HepG2 (cell line): ENCODE measurements around the gene FITM1. TPM values are rescaled to one million over a fixed set of nuclear protein-coding genes. Genes with fewer than 3 reads are reported as not detected.

Experiments used
- CEBPG ChIP-seq: IDR thresholded peaks from 2 replicates; pipeline ENCODE4 v1.6.1; 2016
- EEA1 ChIP-seq: sonication (generic); formaldehyde crosslinking; IDR thresholded peaks from 2 replicates; pipeline ENCODE4 v1.5.1; 2020; ENCODE audit warnings: mild to moderate bottlenecking, missing genetic modification reagents, borderline replicate concordance
- GATAD2A ChIP-seq: IDR thresholded peaks from 2 replicates; pipeline ENCODE4 v1.6.1; 2016
- MXD4 ChIP-seq: IDR thresholded peaks from 2 replicates; pipeline ENCODE4 v1.6.1; 2016; ENCODE audit warnings: mild to moderate bottlenecking, missing biosample characterization, missing genetic modification reagents
- PCBP1 ChIP-seq: fragments of 200-400 bp; formaldehyde crosslinking; IDR thresholded peaks from 2 replicates; pipeline ENCODE4 v1.6.1; 2017; ENCODE audit warnings: mild to moderate bottlenecking, low read depth, low read length, borderline replicate concordance
- REL ChIP-seq: sonication (generic); formaldehyde crosslinking; conservative IDR thresholded peaks from 2 replicates; pipeline ENCODE4 v1.8.0; 2022; ENCODE audit warnings: mild to moderate bottlenecking, missing genetic modification reagents, moderate library complexity
- RFX5 ChIP-seq: IDR thresholded peaks from 2 replicates; pipeline ENCODE4 v1.6.1; 2011; ENCODE audit warnings: low read depth, low read length, improper control_type of control experiment
- RXRB ChIP-seq: IDR thresholded peaks from 2 replicates; pipeline ENCODE4 v1.6.1; 2016; ENCODE audit warnings: borderline replicate concordance, missing genetic modification reagents, missing compliant biosample characterization
- SRSF9 ChIP-seq: fragments of 200-400 bp; formaldehyde crosslinking; IDR thresholded peaks from 2 replicates; pipeline ENCODE4 v1.6.1; 2018; ENCODE audit warnings: borderline replicate concordance, mild to moderate bottlenecking, low read depth, low read length; ENCODE audit not compliant: insufficient read depth, poor library complexity, severe bottlenecking
- TBX2 ChIP-seq: sonication (generic); formaldehyde crosslinking; IDR thresholded peaks from 2 replicates; pipeline ENCODE4 v1.5.0; 2020; ENCODE audit warnings: missing genetic modification reagents, mild to moderate bottlenecking, borderline replicate concordance
- XBP1 ChIP-seq: sonication (generic); formaldehyde crosslinking; IDR thresholded peaks from 2 replicates; pipeline ENCODE4 v1.5.0; 2020; ENCODE audit warnings: missing genetic modification reagents
- ZNF234 ChIP-seq: sonication (generic); formaldehyde crosslinking; conservative IDR thresholded peaks from 2 replicates; pipeline ENCODE4 v1.5.1; 2020; ENCODE audit warnings: mild to moderate bottlenecking, missing genetic modification reagents
- ZNF24 ChIP-seq: fragments of 450-650 bp; IDR thresholded peaks from 2 replicates; pipeline ENCODE4 v1.6.1; 2017; ENCODE audit warnings: antibody characterized with exemption, mild to moderate bottlenecking
- ZNF33B ChIP-seq: sonication (generic); formaldehyde crosslinking; IDR thresholded peaks from 2 replicates; pipeline ENCODE4 v1.5.1; 2020; ENCODE audit warnings: mild to moderate bottlenecking, missing genetic modification reagents
- ZNF432 ChIP-seq: sonication (generic); formaldehyde crosslinking; IDR thresholded peaks from 2 replicates; pipeline ENCODE4 v1.5.0; 2020; ENCODE audit warnings: missing genetic modification reagents, mild to moderate bottlenecking, borderline replicate concordance
- ZNF557 ChIP-seq: sonication (generic); formaldehyde crosslinking; IDR thresholded peaks from 2 replicates; pipeline ENCODE4 v1.4.0; 2020; ENCODE audit warnings: missing genetic modification reagents
- ZNF558 ChIP-seq: sonication (generic); formaldehyde crosslinking; IDR thresholded peaks from 2 replicates; pipeline ENCODE4 v1.9.0; 2022; ENCODE audit warnings: mild to moderate bottlenecking, missing genetic modification reagents, borderline replicate concordance
- ZNF737 ChIP-seq: sonication (generic); formaldehyde crosslinking; IDR thresholded peaks from 2 replicates; pipeline ENCODE4 v1.5.0; 2020; ENCODE audit warnings: missing genetic modification reagents, mild to moderate bottlenecking, borderline replicate concordance
- ZNF883 ChIP-seq: sonication (generic); formaldehyde crosslinking; IDR thresholded peaks from 2 replicates; pipeline ENCODE4 v1.5.1; 2020; ENCODE audit warnings: mild to moderate bottlenecking, missing genetic modification reagents; ENCODE audit errors: not compliant biosample characterization
- ZSCAN22 ChIP-seq: sonication (generic); formaldehyde crosslinking; IDR thresholded peaks from 2 replicates; pipeline ENCODE4 v1.4.0; 2020; ENCODE audit warnings: mild to moderate bottlenecking, missing genetic modification reagents
- polyA plus RNA-seq, 8 experiments: library from polyadenylated mRNA; depleted of rRNA in 3 of 8; stranded (reverse) in 7 of 8; unstranded in 1 of 8; fragments of >200 nt; fragmentation: Illumina TruSeq in 4 of 8; extraction: Trizol in 4 of 8; gene quantifications; 2 replicates each; pipeline versions ENCODE4 v1.2.1 to v1.2.3, GENCODE V29; 2011 to 2016; ENCODE audit warnings: low read depth in 4 of 8, missing spikeins in 1 of 8, mixed read lengths in 1 of 8; ENCODE audit not compliant: insufficient read depth in 1 of 8
- total RNA-seq, 5 experiments: library from RNA; depleted of rRNA; stranded (reverse); fragments of >200 nt; fragmentation: Illumina TruSeq; extraction: Trizol; gene quantifications; 2 replicates each; pipeline ENCODE4 v1.2.3, GENCODE V29; 2016; ENCODE audit warnings: low read depth in 1 of 5
- TF ChIP-seq, protein P1 (sequence below): sonication (generic); formaldehyde crosslinking; IDR thresholded peaks from 2 replicates; pipeline ENCODE4 v1.8.0; 2022; ENCODE audit warnings: missing genetic modification reagents, mild to moderate bottlenecking, inconsistent platforms, borderline replicate concordance
- TF ChIP-seq, protein P2 (sequence below): sonication (generic); formaldehyde crosslinking; IDR thresholded peaks from 2 replicates; pipeline ENCODE4 v1.4.0; 2020; ENCODE audit warnings: missing genetic modification reagents
- TF ChIP-seq, protein P3 (sequence below): sonication (generic); formaldehyde crosslinking; IDR thresholded peaks from 2 replicates; pipeline ENCODE4 v1.8.0; 2022; ENCODE audit warnings: missing genetic modification reagents, low read depth, mild to moderate bottlenecking, borderline replicate concordance
- TF ChIP-seq, protein P4 (sequence below): sonication (generic); formaldehyde crosslinking; IDR thresholded peaks from 2 replicates; pipeline ENCODE4 v1.8.1; 2023; ENCODE audit warnings: missing genetic modification reagents, inconsistent platforms, borderline replicate concordance
- TF ChIP-seq, protein P5 (sequence below): sonication (generic); formaldehyde crosslinking; IDR thresholded peaks from 2 replicates; pipeline ENCODE4 v1.4.0; 2020; ENCODE audit warnings: mild to moderate bottlenecking, low read depth, missing genetic modification reagents

The FITM1 gene
- total and polyA plus RNA-seq, 2 of the 13 experiments (the other 11 are each of a cell fraction or from before 2014, with no cell fraction given): 2.7 to 5.8 TPM

DNA sequence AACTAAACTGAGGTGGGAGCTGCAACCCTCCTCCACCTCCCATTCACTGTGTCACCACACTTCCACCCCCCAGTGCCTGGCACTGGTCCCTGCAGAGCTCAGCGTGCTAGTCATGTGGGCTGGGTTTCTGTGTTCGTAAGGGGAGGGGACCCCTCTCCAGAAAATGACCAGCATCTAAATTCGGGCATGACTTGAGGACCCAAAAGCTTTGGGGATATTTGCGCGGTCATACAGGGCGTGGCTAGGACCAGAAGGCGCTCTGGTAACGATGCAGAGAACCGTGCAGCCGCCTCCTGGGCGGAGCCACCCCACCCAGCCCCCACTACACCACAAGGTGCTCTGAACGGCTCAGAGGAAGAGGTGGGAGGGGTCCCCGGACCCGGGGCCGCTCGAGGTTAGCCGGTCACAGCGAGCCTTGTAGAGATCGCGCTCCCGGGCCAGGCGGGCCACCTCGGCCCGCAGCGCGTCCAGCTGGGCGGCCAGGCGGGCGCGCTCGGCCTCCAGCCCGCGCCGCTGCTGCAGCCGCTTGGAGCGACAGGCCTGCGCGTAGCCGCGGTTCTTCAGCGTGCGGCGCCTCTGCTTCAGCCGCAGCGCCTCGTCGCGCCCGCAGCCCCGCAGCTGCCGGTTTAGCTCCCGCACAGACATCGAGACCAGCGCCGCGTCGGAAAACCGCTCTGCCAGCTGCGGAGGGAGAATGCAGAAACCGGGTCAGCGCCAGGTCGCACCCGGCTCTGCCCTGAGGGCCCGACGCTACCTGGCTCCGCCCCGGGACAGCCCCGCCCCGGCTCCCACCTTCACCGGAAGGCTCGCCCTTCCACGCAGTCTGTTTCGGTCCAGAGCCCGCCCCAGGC lies 49.3 kb upstream of the FITM1 start (continued):
- TF ChIP-seq, protein P1, sequence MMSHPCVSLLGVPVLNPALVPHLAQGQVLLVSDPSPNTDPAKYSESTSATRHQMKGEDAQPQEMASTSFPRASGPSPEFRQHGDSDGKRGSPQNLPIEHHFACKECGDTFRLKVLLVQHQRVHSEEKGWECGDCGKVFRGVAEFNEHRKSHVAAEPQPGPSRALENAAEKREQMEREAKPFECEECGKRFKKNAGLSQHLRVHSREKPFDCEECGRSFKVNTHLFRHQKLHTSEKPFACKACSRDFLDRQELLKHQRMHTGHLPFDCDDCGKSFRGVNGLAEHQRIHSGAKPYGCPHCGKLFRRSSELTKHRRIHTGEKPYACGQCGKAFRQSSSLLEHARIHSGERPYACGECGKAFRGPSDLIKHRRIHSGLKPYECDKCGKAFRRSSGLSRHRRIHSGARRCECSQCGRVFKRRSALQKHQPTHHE (CRISPR knock-in tag): no peak
- TF ChIP-seq ZNF24: no peak
- TF ChIP-seq MXD4 (CRISPR knock-in tag): peak; percentile 46; the same call in 1 of the 2 replicates
- TF ChIP-seq, protein P2, sequence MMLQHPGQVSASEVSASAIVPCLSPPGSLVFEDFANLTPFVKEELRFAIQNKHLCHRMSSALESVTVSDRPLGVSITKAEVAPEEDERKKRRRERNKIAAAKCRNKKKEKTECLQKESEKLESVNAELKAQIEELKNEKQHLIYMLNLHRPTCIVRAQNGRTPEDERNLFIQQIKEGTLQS (CRISPR knock-in tag): peak; percentile 77
- peak; percentile 38; the same call in 1 of the 2 replicates for TF ChIP-seq ZNF558 (CRISPR knock-in tag)
- TF ChIP-seq PCBP1: no peak
- no peak for TF ChIP-seq ZNF33B (CRISPR knock-in tag)
- TF ChIP-seq, protein P3, sequence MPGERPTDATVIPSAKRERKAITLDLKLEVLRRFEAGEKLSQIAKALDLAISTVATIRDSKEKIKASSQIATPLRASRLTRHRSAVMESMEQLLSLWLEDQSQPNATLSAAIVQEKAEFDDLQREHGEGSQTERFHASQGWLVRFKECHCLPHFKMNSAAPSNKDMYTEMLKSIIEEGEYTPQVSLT (CRISPR knock-in tag): no peak
- TF ChIP-seq SRSF9: no peak
- no peak; the same call in 1 of the 2 replicates for TF ChIP-seq EEA1 (CRISPR knock-in tag)
- TF ChIP-seq RXRB: peak; percentile 3; the same call in 1 of the 2 replicates
- no peak for TF ChIP-seq REL (CRISPR knock-in tag)
- no peak for TF ChIP-seq XBP1
- peak; percentile 71; the same call in 1 of the 2 replicates for TF ChIP-seq ZNF557 (CRISPR knock-in tag)
- TF ChIP-seq ZNF432 (CRISPR knock-in tag): no peak
- TF ChIP-seq GATAD2A: no peak
- TF ChIP-seq, protein P4, sequence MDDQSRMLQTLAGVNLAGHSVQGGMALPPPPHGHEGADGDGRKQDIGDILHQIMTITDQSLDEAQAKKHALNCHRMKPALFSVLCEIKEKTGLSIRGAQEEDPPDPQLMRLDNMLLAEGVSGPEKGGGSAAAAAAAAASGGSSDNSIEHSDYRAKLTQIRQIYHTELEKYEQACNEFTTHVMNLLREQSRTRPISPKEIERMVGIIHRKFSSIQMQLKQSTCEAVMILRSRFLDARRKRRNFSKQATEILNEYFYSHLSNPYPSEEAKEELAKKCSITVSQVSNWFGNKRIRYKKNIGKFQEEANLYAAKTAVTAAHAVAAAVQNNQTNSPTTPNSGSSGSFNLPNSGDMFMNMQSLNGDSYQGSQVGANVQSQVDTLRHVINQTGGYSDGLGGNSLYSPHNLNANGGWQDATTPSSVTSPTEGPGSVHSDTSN (CRISPR knock-in tag): peak; percentile 45; the same call in 1 of the 2 replicates
- no peak for TF ChIP-seq RFX5
- no peak for TF ChIP-seq ZNF234
- TF ChIP-seq ZNF883 (CRISPR knock-in tag): peak; percentile 62
- TF ChIP-seq, protein P5, sequence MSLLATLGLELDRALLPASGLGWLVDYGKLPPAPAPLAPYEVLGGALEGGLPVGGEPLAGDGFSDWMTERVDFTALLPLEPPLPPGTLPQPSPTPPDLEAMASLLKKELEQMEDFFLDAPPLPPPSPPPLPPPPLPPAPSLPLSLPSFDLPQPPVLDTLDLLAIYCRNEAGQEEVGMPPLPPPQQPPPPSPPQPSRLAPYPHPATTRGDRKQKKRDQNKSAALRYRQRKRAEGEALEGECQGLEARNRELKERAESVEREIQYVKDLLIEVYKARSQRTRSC (CRISPR knock-in tag): no peak
- TF ChIP-seq ZSCAN22 (CRISPR knock-in tag): no peak
- TF ChIP-seq ZNF737: no peak
- TF ChIP-seq TBX2: peak; percentile 31; the same call in 1 of the 2 replicates
- TF ChIP-seq CEBPG: no peak
